Head of caudate nucleus (tissue), 42 donors: Measurements from ENCODE around the gene ASCC1.

Experiments used
- DNase-seq, 42 donors: peaks; one replicate each; pipeline versions ENCODE4 v3.0.0 to v3.0.0-alpha.2; 2020 to 2021; ENCODE audit warnings: mixed read lengths in 7 of 42
- intact Hi-C: fragments of 100-400 bp; cut with DNase I; formaldehyde crosslinking; loops from one replicate; pipeline ENCODE4 v1.15.0; 2022

ASCC1 gene, protein sequence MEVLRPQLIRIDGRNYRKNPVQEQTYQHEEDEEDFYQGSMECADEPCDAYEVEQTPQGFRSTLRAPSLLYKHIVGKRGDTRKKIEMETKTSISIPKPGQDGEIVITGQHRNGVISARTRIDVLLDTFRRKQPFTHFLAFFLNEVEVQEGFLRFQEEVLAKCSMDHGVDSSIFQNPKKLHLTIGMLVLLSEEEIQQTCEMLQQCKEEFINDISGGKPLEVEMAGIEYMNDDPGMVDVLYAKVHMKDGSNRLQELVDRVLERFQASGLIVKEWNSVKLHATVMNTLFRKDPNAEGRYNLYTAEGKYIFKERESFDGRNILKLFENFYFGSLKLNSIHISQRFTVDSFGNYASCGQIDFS

DNA sequence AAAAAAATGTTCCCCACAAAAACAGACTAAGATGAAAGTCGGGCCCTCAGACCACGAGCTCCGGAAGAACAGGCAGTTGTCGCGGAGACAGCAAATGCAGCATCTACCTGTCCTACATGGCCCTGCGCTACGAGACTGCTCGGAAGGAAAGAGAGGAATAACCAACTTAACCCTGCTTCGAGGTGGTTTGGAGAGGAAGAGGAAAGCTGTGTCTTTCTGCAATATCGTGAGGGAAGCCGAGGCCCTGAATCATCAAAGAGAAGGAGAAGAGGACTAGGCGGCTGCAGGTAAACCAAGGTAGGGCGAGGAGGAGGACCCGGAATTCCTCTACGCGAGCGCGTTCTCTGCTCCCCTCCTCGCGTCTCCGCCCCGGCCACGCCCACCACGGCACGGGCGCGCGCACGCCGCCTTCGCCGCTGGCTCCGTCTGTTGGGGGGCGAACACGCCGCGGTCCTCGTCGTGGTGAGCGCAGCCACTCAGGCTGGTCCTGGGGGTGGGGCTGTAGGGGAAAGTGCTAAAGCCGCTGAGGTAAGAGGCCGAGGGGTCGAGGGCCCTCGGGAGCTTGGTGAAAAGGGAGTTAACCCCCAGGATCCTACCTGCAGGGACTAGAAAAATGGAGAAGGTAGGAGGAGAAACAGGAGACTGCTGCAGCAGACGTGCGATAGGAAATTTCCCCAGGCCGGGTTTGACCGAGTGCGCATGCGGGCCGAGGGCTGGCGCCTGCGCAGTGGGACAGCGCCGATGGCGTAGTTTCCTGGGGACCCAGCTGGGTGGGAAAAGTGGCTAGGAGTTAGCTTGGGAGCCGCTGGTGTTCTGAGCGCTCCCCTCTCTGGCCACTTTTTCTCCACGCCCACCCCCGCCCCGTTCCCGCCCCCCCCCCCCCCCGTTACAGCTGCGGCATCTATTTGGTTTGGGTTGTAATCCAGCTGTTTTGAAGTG lies at the start of gene ASCC1, which contains the start of gene ANAPC16:
Gene ASCC1 (minus strand): TSS at position 666 of the 939 bp plus-strand sequence. CDS start 2,978 bp downstream, outside the sequence.
Gene ANAPC16 (plus strand): TSS at position 402 of the 939 bp plus-strand sequence. CDS start 7,903 bp downstream, outside the sequence.
- DNase-seq = peak; percentile 73 to 97 (median 94)
- intact Hi-C loops = loop anchor here (5.0 to 10.0 kb wide), 3 partner anchors 59 to 161 kb away; partner anchors contain the start of gene DDIT4

DNA sequence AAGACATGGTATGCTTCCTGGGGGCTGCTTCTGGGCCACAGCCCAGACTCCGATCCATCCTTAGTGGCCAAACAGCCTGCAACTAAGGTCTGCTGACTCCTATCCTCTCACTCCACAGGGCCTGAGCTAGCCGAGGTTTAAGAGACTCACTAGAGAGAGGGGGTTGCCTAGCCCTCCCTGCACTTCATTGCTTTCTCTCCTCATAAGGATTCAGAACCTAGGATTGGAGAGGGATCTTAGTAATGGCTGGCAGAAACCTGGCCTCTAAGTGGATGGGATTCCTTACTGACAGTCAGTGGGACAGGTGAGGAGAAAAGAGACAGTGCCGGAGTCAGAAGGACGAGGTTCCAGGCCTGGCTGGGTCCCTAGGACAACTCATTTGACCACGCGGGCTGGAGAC lies 49.4 kb upstream of the ASCC1 start:
- DNase-seq = no peak
- intact Hi-C loops = no loop called here

DNA sequence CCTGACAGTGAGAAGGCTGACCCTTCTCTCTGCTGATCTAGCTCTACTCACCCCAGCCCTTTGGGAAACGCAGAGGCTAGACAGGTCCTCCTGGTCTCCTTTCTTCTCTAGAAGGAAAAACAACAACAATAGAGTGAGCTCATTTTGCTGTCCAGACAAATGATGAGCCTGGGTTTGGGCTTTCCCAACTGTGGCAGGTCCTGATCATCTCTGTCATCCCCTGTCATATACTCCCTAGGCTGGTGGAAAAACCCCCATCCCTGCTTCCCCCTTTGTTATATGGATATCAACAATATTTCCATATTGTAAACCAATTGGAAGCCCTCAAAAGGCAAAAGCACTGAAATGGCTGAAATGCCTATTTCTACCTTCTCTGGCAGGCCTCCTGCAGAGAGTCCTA lies 48.5 kb upstream of the ASCC1 start:
- no peak for DNase-seq
- intact Hi-C loops = no loop called here

DNA sequence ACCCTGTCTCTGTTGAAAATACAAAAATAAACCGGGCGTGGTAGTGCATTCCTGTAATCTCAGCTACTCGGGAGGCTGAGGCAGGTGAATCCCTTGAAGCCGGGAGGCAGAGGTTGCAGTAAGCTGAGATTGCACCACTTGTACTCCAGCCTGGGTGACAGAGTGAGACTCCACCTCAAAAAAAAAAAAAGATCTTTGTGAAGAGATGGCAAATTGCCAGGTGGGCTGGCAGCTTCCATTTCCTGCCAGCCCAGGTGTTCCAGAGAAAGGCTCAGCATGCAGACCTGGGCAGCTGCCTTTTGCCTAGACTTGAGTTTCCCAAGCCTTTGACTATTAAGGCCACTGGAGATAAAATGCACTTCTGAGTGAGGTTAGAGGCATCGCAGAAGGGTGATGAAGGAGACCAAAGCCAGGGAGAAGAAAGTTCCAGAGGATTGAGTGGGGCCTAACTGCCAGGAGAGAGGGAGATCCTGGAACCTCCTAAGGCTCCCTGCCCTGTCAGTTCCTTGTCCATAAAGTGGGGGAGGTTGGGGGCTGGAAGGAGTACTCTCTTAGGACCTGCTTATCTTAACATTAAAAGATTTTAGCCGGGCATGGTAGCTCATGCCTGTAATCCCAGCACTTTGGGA lies 47.7 kb upstream of the ASCC1 start:
- intact Hi-C loops = no loop called here
- no peak for DNase-seq

DNA sequence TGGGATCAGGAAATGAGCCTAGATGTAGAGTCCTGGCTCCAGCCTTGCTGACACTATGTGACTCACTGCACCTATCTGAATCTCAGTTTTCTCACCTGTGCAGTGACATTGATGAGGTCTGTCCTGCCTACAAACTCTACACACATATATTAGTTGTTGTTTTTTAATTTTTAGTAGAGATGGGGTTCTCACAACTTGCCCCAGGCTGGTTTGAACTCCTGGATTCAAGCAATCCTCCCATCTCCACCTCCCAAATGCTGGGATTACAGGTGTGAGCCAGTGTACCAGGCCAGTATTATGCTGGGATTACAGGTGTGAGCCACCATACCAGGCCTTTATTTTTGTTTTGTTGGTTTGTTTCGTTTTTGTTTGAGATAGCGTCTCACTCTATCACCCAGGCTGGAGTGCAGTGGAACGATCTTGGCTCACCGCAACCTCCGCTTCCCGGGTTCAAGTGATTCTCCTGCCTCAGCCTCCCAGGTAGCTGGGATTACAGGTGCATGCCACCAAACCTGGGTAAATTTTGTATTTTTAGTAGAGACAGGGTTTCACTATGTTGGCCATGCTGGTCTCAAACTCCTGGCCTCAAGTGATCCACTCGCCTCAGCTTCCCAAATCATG lies 45.8 kb upstream of the ASCC1 start:
- no peak for DNase-seq
- intact Hi-C loops = no loop called here

DNA sequence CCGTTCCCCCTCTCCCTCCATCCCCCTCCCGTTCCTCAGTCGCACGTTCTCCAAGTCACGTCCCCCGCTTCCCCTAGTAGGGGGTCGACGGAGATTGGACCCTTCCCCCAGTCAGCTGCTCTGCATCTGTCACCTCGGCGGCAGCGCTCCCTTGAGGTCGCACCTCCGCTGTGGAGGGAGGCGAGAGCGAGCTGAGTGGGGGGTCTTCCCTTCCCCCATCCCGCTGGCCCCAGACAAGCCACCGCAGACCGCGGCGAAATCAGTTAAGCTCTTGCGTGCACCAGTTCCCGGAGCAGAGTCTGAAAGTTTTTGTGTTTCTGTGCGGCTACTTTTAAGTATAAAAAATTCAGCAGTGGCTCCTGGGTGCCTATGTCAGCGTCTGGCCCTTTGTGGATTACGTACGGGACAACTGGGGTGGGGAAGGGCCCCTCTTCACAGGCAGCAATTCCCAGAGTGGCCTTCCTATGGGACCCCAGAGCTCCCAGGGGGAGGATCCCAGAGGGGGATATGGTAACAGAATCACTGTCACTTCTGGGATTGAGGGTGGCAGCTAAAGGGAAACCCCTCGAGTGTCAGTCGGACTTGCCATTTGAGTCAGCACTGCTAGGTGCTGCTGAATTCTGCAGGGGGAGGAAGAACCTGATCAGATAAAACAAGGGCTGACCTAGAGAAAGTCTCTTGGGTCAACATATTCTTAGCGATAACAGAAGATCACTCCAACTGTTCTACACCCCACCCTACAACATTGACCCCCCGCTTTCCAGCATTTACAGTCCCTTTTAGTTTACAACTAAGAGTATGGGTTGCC lies 45.1 kb upstream of the ASCC1 start:
- intact Hi-C loops = no loop called here
- peak in 4 of 42 donors; percentile 32 to 42 (median 38) for DNase-seq

DNA sequence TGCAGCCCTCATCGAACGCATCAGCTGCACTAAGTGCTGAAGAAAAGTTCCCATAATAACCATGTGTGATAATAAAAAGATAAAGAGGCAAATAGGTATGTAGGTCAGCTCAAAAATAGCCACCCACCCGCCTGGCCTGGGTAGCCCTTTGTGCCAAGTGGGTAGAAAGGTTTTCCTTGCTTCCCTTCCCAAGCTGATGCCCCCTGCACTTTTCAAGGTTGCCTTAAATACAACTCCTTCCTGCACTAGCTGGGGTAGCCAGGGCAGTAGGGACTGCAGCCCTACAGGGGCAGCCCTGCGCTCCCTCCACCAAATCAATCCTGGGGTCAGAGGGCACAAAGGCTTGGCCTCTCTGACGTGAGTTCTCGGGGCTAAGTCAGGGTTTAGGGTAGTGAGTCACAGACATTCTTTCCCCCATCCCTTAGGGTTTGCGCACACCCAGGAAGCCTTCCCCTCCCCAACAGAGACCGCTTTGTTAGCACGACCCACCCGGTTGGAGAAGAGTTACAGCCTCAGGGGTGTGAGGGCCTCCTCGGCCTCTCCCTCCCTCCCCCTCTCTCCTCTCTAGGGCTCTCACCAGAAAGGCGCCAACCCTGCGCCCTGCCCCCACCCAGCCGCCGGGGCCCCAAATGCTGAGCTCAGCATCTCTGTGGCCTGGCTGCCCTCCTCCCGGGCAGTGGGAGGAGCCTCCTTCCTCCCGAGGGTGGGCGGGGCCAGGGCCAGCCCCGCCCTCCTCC lies 44.3 kb upstream of the ASCC1 start:
- DNase-seq = peak; percentile 79 to 95 (median 90)
- intact Hi-C loops = no loop called here

DNA sequence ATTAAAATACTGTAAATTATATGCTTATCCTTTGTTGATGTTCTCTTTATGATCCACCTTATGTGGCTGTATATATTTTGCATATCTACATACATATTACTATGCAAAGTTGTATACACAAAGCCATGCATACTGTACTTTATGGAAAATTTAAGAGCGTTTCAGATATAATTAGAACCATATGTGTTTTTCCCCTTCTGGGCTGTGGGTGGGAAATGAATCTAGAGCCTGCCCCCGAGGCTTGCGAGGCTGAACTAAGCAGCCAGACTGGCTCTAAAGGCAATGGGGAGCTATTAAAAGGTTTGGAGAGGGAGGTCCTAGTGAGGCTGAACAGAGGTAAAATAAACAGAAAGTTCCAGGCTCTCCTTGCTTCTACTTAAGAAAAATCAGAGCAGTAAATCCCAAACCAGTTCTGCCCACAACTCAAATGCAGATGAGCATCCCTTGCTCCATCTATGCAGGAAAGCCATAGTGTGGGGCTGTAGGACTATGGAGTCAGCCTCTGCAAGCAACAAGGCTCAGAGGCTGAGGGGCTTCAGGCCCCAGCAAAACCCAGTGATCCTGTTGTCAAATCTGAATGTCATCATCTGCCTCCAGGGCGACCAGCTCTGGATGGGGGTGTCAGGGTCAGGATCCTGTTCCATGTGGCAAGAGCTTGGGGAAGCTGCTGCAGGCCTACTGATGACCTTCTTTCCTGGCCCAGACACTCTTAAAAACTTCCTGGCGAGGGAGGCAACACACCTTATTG lies 43.6 kb upstream of the ASCC1 start:
- peak in 26 of 42 donors; percentile 27 to 84 (median 56) for DNase-seq
- intact Hi-C loops = no loop called here

DNA sequence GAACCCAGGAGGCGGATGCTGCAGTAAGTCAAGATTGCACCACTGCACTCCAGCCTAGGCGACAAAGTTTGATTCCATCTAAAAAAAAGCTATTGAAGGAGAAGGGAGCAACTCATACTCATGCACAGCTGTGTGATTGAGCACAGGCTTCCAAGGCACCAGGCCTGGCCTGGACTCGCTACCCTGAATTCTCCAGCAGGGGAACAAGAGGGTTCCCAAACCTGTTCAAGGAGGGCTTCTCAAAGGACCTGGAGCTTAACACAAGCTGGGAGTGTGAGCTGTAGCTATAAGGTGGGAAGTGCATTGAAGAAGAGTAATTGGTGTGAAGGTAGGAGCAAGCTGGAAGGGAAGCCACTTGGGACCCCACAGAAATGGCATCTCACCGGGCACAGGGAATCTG lies 42.5 kb upstream of the ASCC1 start:
- no peak for DNase-seq
- intact Hi-C loops = no loop called here

DNA sequence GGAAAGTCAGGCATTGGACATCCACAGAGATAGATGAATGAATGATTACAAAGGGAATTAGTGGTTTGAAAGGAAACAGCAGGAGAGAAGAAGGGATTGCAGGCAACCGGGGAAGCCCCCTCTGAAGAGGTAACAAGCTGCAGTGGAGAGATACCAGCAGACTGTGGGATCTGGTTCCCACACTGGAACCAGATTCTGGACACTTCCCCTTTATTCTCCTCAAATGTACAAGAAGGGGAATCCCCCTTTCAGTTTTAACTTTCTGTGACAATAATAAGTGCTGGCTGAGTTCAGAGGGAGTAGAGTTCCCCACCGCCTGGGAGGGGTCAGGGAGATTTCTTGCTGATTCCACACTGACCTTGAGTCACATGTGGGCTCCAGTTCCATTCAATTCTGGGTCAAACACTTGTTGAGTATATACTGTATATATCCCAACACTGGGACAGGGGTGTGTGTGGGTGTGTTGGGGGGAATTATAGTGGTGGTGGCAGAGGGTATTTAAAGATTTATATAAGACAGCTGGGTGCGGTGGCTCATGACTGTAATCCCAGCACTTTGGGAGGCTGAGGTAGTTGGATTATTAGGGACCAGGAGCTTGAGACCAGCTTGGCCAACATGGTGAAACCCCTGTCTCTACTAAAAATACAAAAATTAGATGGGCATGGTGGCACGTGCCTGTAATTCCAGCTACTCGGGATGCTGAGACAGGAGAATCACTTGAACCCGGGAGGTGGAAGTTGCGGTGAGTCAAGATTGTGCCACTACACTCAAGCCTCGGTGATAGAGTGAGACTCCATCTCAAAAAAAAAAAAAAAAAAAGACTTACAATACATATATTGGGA lies 41.2 kb upstream of the ASCC1 start:
- intact Hi-C loops = no loop called here
- peak in 1 of 42 donors; percentile 47 for DNase-seq

DNA sequence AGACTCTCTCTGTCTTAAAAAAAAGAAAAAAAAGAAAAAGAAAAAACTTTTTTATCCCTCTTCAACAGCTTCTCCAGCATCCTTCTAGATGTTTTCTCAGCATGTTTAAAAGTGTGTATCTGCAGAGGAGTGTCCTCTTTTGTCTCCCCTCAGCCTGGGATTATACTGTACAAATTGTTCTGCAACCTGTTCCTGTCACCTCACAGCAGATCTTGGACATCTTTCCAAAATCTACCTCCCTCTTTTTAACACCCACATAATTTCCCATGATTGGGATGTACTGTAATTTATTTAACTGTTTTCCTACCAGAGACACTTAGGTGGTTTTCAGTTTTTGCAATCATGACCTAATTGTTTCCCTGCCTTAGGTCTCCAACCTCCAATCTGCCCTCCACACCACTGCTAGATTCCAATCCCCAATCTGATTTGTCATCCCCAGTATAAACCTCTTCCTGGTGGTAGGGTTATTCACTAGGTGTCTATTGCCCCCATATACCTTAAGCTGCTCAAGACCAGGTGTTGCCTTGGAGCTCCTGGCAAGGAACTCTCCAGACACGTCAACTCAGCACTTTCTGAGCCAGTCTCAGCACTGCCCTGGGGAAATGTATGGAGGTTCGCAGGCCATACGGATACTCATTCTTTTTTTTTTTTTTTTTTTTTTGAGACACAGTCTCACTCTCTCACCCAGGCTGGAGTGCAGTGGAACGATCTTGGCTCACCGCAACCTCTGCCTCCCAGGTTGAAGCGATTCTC lies 40.1 kb upstream of the ASCC1 start:
- peak in 2 of 42 donors; percentile 22 to 48 for DNase-seq
- intact Hi-C loops = no loop called here

DNA sequence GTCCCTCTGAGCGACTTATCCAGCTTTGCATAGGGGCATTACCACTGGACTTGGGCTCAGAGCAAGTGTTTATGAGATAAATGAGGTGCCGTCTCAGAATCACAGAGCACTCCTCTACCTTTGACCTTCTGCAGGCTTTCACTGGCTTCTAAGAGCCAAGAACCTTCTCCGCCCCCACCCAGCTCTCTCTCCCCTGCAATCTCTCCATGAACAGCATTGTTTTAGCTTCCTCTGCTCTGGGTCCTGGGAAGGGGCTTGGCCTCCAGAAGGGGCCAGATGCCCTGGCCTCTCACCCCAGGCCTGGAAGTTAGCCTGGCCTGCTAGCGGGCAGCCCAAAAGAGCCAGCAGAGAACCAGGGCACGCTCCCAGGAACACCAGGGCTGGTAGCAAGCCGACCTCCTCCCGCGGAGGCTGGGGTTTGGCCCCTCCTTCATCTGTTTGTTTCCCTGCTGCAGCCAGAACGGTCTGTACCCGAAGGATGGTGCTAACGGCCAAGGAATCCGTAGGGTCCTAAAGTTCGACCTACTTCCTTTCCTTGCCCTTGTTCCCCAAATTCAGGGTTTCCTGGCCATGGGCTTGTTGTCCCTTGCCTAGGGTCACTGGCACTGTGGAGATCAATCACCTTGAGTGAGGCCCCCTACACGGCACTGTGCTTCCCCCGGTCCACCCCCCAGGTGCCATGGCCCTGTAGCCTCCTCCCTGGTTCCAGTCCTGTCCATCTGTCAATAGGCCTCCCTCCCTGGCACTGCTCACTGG lies 38.9 kb upstream of the ASCC1 start:
- DNase-seq = peak; percentile 84 to 98 (median 95)

DNA sequence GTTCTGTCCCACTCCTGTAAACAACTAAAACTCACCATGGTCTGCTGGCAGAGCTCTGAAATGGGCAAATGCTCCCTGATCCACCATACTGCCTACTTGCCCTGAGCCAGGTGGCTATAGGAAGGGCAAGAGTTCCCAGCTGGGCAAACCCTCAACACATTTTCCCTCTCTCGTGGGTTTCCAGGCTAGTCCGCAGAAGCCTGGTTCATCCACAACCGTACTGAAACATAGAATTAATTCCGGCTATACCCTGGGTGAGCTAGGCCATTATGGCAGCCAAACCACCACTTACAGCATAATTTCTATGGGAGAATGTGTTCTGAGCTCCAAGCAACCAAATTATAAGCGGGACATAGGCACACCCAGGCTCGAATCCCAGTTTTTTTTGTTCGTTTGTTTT lies 37.5 kb upstream of the ASCC1 start:
- intact Hi-C loops = no loop called here
- DNase-seq = peak in 1 of 42 donors; percentile 7

More for the DNA sequence above, 38.9 kb upstream of the ASCC1 start:
- intact Hi-C loops = no loop called here

DNA sequence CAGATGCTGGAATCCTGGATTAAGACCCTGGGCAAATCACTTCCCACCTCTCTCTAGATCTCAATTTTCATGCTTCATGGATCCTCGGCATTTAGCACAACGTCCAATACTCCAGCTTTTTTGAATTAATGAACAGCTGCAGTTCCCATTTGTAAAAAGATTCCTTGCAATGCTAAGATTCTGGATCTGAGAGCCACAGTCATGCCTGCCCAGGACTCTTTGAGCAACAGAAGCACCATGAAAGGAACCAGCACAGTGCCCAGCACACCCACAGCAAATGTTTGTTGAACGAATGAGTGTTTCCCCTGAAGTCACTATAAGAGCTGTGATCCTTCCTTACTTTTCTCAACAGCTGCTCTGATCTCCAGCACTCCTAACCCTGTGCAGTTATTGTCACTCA lies 36.9 kb upstream of the ASCC1 start:
- no peak for DNase-seq
- intact Hi-C loops = no loop called here
